T-helper 2 cell treated with Interferon-gamma antibody and Interleukin-4, amounts not matched to agents 100 ng/mL and 5 ng/mL, for 36 hours (primary cell): ENCODE results near the gene VEGFB. TPM values are rescaled to one million over a fixed set of nuclear protein-coding genes. Genes with fewer than 3 reads are reported as not detected.

Experiments used
- intact Hi-C: fragments of 100-400 bp; cut with micrococcal nuclease; formaldehyde crosslinking; loops from one replicate; pipeline ENCODE4 v1.15.1; 2023
- total RNA-seq: library from RNA; stranded (reverse); gene quantifications from 2 replicates; pipeline ENCODE4 v1.2.3, GENCODE V29; 2022

VEGFB gene
- total RNA-seq, 1 donor from 2014 or later: 59.8 TPM

GRCh38 chr11:64210301-64211020 is 23.9 kb upstream of the VEGFB start:
- intact Hi-C loops: no loop called here

- intact Hi-C loops: no loop called here
Observed at GRCh38 chr11:64211181-64211872, 23.1 kb upstream of the VEGFB start.

- intact Hi-C loops: no loop called here
Observed at GRCh38 chr11:64216879-64217278, 17.5 kb upstream of the VEGFB start.

- intact Hi-C loops: no loop called here
Observed at GRCh38 chr11:64218628-64219353, 15.6 kb upstream of the VEGFB start.

GRCh38 chr11:64219354-64219684 is 15.1 kb upstream of the VEGFB start:
- intact Hi-C loops: no loop called here

- intact Hi-C loops: no loop called here
Observed at GRCh38 chr11:64219755-64220154, 14.6 kb upstream of the VEGFB start.

- intact Hi-C loops: no loop called here
Observed at GRCh38 chr11:64220271-64220670, 14.1 kb upstream of the VEGFB start.

- intact Hi-C loops: no loop called here
Observed at GRCh38 chr11:64220798-64221197, 13.6 kb upstream of the VEGFB start.

GRCh38 chr11:64222651-64223000 is 11.8 kb upstream of the VEGFB start:
- intact Hi-C loops: no loop called here

- intact Hi-C loops: no loop called here
Observed at GRCh38 chr11:64223001-64223651, 11.3 kb upstream of the VEGFB start.

GRCh38 chr11:64224151-64224890 is 10.1 kb upstream of the VEGFB start:
- intact Hi-C loops: no loop called here

GRCh38 chr11:64224891-64225607 is 9.3 kb upstream of the VEGFB start:
- intact Hi-C loops: no loop called here

GRCh38 chr11:64225608-64226506 is 8.5 kb upstream of the VEGFB start, which contains the start of the genes NUDT22 and TRPT1:
Gene NUDT22, plus strand, starts transcription at chr11:64226274. Its CDS starts 379 bp downstream, at chr11:64226653.
Gene TRPT1, minus strand, starts transcription at chr11:64226186. Its CDS starts 326 bp downstream, at chr11:64225860.
- intact Hi-C loops: loop anchor here (1.0 to 2.0 kb wide), 3 partner anchors 15 to 43 kb away; partner anchors contain the start of genes FERMT3 and FKBP2

GRCh38 chr11:64226507-64227051 is 7.8 kb upstream of the VEGFB start:
- intact Hi-C loops: loop anchor here (1.0 to 2.0 kb wide), 3 partner anchors 14 to 43 kb away; partner anchors contain the start of genes FERMT3 and FKBP2

GRCh38 chr11:64227405-64227956 is 6.9 kb upstream of the VEGFB start:
- intact Hi-C loops: loop anchor here (2.0 kb wide), 2 partner anchors 13 to 21 kb away; partner anchors contain the start of genes FERMT3 and FKBP2

GRCh38 chr11:64229090-64229743 is 5.2 kb upstream of the VEGFB start:
- intact Hi-C loops: no loop called here

GRCh38 chr11:64229744-64230170 is 4.6 kb upstream of the VEGFB start:
- intact Hi-C loops: loop anchor here (1.0 kb wide), 2 partner anchors 12 to 76 kb away; partner anchors contain the start of genes ESRRA and FKBP2
